BE2C (cell line): ENCODE measurements around the gene AGXT.

Experiments used
- DNase-seq: peaks from one replicate; pipeline ENCODE4 v3.0.0-alpha.2; 2020
- H3K27me3 ChIP-seq: fragments of 250-450 bp; sonication (Bioruptor Pico); 2 replicates; pipeline ENCODE4 v1.5.1; 2020; ENCODE audit warnings: mild to moderate bottlenecking
- H3K36me3 ChIP-seq: fragments of 250-450 bp; sonication (Bioruptor Pico); 2 replicates; pipeline ENCODE4 v1.5.1; 2020; ENCODE audit warnings: mild to moderate bottlenecking
- H3K4me1 ChIP-seq: fragments of 250-450 bp; sonication (Bioruptor Pico); 2 replicates; pipeline ENCODE4 v1.5.1; 2020
- H3K4me3 ChIP-seq: 2 replicates; pipeline ENCODE4 v1.5.1; 2011; ENCODE audit warnings: low read depth, low read length
- H3K9me3 ChIP-seq: fragments of 250-450 bp; sonication (Bioruptor Pico); 2 replicates; pipeline ENCODE4 v1.5.1; 2020
- CTCF ChIP-seq: IDR thresholded peaks from 2 replicates; pipeline ENCODE4 v1.5.1; 2012; ENCODE audit warnings: mild to moderate bottlenecking, low read depth, low read length

AGXT gene

GRCh38 chr2:240919161-240919781 lies 50.6 kb downstream of the AGXT start:
- TF ChIP-seq CTCF = no peak
- Histone ChIP-seq H3K9me3 (no peaks in the 10 kb centered on the region), H3K4me1 (peaks cover 7% of the 10 kb centered on the region)

GRCh38 chr2:240919786-240920782 lies 51.5 kb downstream of the AGXT start:
- peak; percentile 6 for DNase-seq
- Histone ChIP-seq H3K4me3 (no peak overlapping the region), H3K9me3 (no peaks in the 10 kb centered on the region), H3K4me1 (peaks cover 7% of the 10 kb centered on the region), H3K27me3 (no peaks in the 10 kb centered on the region), H3K36me3 (no peaks in the 10 kb centered on the region)
- no peak for TF ChIP-seq CTCF

More at GRCh38 chr2:240919161-240919781, 50.6 kb downstream of the AGXT start:
- DNase-seq = peak; percentile 11
- Histone ChIP-seq H3K27me3 (no peaks in the 10 kb centered on the region), H3K4me3 (no peak overlapping the region), H3K36me3 (no peaks in the 10 kb centered on the region)

GRCh38 chr2:240920783-240921231 lies 52.2 kb downstream of the AGXT start:
- H3K36me3 ChIP-seq = no peaks in the 10 kb centered on the region
- peak; percentile 8 for DNase-seq
- no peak overlapping the region for H3K4me3 ChIP-seq
- H3K9me3 ChIP-seq = no peaks in the 10 kb centered on the region
- H3K4me1 ChIP-seq = peaks cover 7% of the 10 kb centered on the region
- TF ChIP-seq CTCF = no peak
- no peaks in the 10 kb centered on the region for H3K27me3 ChIP-seq

- H3K9me3 ChIP-seq = no peaks in the 10 kb centered on the region
- peak; percentile 8 for DNase-seq
- H3K4me3 ChIP-seq = no peak overlapping the region
- no peak for TF ChIP-seq CTCF
- peaks cover 7% of the 10 kb centered on the region for H3K4me1 ChIP-seq
- no peaks in the 10 kb centered on the region for H3K36me3 ChIP-seq
- no peaks in the 10 kb centered on the region for H3K27me3 ChIP-seq
Observed at GRCh38 chr2:240921311-240921994, 52.8 kb downstream of the AGXT start.

- TF ChIP-seq CTCF = no peak
- no peaks in the 10 kb centered on the region for H3K27me3 ChIP-seq
Observed at GRCh38 chr2:240921995-240922244, 53.3 kb downstream of the AGXT start.

More at GRCh38 chr2:240921995-240922244, 53.3 kb downstream of the AGXT start:
- H3K4me1 ChIP-seq = peaks cover 3% of the 10 kb centered on the region
- no peaks in the 10 kb centered on the region for H3K9me3 ChIP-seq
- H3K36me3 ChIP-seq = no peaks in the 10 kb centered on the region
- H3K4me3 ChIP-seq = no peak overlapping the region
- no peak for DNase-seq
